Measurements from ENCODE around the gene MSMP.

The MSMP gene

GRCh38 chr9:35771075-35771433, 17.0 kb upstream of the MSMP start:
- no peak for DNase-seq (ENCODE audit: low read depth)

GRCh38 chr9:35769763-35770162, 15.7 kb upstream of the MSMP start:
- DNase-seq (ENCODE audit: low read depth): no peak

- DNase-seq (ENCODE audit: low read depth): no peak
These were observed 13.4 kb upstream of the MSMP start for GRCh38 chr9:35767458-35767857.

- DNase-seq (ENCODE audit: low read depth): no peak
These were observed 12.9 kb upstream of the MSMP start for GRCh38 chr9:35766997-35767396.

DNA sequence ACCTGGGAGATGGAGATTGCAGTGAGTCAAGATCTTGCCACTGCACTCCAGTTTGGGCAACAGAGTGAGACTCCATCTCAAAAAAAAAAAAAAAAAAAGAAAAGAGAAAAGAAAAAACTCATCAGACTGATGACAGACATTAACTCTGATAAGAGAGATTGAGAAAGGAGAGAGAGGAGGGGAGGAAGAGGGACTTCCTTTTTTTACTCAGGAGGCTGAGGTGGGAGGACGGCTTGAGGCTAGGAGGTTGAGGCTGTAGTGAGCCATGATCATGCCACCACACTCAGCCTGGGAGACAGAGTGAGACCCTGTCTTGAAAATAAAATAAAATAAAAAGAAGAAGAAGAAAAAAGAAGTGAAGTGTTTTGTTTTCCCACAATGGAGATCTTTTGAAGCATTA, 9.7 kb upstream of the MSMP start:
- no peak for DNase-seq (ENCODE audit: low read depth)

- no peak for DNase-seq (ENCODE audit: low read depth)
These were observed 9.1 kb upstream of the MSMP start for GRCh38 chr9:35763181-35763580.

GRCh38 chr9:35760651-35761050, 6.6 kb upstream of the MSMP start:
- DNase-seq (ENCODE audit: low read depth): no peak

DNA sequence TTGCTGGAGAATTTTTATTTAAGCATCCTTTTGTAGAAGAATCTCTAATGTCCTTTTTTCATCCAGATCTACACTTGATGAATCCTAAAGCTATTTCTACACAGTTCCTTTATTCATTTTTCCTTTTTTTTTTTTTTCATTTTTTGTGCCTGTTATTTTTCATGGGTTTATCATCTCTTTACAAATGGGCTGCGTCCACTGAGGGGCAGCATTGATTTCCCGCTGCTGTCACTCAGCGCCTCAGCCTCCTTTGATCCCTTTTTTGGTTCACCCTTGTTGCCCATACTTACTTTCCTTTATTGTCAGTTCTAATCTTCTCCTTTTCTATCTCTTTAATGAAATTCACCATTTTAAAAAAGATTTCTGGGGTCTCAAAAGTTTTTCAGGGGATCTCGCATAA, 5.7 kb upstream of the MSMP start:
- no peak for DNase-seq (ENCODE audit: low read depth)

DNA sequence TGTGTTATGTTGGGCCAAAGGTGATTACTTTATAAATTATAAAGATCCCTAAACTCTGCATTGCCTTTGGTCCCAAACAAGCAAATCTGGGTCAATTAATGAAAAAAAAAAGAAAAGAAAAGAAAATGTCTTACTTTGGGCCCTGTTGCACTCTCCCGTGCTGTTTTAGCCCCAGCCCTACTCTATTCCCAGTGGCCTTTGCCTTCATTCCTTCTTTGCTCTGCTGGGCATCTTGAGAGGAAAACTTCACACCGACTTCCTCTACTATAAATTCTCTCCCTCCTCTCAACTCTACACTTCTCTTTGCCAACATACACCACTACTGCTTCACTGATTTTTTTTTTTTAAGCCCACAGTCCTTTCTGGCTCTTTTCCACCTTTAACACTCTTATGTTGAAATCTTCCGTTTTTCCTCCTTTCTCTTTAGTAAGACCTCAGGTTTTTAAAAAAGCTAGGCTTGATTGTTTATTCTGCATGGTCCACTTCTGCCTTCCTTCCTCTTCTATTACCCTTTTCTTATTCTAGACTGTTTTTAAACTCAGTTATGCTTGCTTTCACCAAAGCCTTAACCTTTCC, 4.5 kb upstream of the MSMP start:
- no peak for DNase-seq (ENCODE audit: low read depth)

- no peak for DNase-seq (ENCODE audit: low read depth)
These were observed 3.8 kb upstream of the MSMP start for GRCh38 chr9:35757892-35758275.

DNA sequence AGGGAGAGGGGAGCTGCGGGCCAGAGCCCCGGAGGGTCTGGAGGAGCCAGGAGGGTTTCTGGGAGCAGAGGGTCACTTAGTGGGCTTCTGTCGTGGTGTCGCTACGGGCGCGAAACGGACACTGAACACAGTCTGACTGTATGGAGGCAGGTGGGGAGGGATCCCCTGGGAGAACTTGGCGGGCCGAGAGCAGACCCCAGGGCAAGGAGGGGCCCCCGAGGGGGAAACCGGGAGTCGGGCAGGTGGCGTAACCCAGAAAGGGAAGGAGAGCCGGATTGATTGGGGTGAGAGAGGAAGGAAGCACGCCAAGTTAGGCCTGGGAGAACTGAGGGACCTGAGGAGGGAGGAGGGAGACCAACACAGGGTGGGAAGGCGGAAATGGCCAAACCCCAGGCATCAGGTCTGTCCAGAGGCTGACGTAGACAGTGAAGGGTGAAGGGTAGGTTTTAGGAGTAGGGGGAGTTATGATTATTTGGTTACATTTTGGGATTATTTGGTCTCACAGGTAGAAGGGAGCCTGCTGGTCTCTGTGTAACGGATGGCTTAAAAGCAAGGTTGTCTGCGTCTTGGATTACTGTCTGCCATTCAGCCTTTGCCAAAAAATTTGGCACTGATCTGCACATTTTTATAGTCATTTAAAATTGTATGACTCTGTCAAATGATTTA, 3.3 kb upstream of the MSMP start:
- no peak for DNase-seq (ENCODE audit: low read depth)

DNA sequence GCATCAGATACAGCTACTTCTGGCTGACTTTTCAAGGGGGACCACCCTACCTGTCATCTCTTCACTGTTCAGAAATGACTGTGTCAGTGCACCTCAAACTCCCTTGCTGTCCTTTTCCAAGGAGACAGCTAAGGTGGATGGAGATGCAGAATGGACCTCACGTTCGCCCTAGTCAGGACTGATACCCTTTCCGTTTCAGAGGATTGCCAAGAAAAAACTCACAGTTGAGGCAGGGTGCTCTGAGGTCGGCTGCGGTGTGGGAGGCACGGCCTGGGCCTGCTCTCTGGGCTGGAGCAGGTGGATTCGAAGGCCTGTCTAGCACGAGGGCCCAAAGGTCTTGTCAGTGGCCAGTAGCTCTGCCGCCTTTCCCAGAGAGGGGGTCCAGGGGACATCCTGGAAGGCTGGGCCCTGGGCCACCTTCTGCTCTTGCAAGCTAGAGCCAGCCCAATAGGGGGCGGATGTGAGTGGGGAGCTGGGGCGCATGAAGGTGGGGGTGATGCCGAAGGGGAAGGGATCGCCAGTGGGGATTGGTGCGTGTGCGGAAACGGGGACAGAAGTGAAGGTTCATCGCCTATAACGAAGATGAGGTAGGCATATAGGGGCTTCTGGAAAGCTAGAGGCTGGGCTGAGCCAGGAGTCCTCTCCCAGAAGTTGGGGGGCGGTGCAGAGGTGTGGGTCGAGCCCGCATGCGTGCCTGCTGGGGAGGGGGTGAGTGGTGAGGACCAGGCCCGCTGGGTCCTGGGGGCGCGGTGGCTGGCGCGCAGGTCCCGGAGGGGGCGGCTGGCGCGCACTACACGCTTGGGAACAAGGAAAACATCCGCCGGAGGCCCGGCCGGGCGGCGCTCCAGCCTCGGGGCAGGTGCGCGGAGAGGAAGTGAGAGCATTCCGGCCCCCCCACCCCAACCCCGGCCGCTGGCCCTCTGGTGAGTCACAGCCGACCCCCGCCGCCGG, 2.5 kb upstream of the MSMP start:
- peak; percentile 66 for DNase-seq (ENCODE audit: low read depth)

- DNase-seq (ENCODE audit: low read depth): no peak
These were observed 995 bp upstream of the MSMP start for GRCh38 chr9:35755071-35755470.

- no peak for DNase-seq (ENCODE audit: low read depth)
These were observed 610 bp downstream of the MSMP start for GRCh38 chr9:35753466-35753865.

DNA sequence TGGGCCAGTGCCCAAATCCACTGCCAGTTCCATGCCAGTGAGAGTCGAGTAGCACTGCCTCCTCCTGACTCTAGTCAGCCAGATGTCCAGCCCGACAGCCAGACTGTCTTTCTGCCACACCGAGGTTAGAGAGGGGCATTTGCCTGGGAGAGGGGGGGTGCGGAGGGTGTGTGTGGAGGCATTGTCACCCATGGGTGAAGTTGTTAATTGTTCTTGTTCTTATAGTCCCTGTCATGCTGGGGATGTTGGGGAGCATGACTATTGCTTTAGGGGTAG, 3.9 kb downstream of the MSMP start:
- DNase-seq (ENCODE audit: low read depth): no peak

- no peak for DNase-seq (ENCODE audit: low read depth)
These were observed 4.4 kb downstream of the MSMP start for GRCh38 chr9:35749515-35750255.

- DNase-seq (ENCODE audit: low read depth): peak; percentile 64
These were observed 5.1 kb downstream of the MSMP start, which contains the start of the genes GBA2 and RGP1 for GRCh38 chr9:35748858-35749514. Gene GBA2 (minus strand): TSS chr9:35749228. CDS start chr9:35748704, 524 bp downstream. Gene RGP1 (plus strand): TSS chr9:35749287. CDS start chr9:35749756, 469 bp downstream.

DNA sequence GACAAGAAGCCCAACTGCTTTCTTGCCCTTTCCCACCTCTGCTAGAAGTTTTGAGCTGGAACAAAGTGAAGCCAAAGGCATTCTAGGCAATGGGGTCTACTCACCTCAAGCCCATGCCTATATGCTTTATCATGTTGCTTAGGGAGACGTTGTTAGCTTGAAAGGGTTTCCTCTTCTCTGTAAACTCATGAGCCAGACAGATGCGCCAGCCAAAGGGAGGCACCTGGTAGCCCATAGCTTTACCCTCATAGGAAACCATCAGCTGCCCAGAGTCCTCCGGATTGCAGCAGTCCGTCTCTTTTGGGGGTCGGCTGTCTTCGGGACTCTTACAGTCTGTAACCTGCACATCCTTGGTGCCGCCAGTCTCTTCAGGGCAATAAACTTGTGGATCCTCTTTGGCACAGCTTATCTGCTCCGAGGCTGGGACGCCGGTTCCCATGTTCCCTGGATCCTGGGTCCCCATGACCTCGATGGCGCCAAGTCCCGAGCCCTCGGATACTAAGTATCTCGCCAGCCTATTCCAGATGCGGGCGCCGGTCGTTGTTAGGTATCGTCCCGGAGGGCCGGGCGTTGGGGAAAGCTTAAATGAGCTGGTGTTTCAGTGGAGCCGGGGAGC, 5.7 kb downstream of the MSMP start:
- DNase-seq (ENCODE audit: low read depth): no peak

DNA sequence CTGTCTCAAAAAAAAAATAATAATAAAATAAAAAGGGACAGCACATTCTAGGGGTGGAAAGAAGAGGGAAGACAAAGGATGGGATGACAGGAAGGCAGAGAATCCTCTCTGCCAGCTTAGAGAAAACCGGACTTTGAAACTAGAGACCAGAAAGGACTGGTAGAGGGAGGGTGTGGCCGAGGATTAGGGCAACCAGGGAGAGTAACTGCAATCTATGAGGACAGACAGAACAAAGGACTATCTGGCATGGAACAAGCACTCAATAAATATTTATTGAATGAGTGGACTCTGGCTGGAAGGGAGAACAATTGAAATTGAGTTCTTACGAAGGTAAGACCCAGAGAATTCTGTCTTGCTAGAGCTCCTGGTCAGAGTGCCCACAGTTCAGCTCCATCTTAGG, 7.5 kb downstream of the MSMP start:
- no peak for DNase-seq (ENCODE audit: low read depth)

GRCh38 chr9:35745569-35745968, 8.5 kb downstream of the MSMP start:
- DNase-seq (ENCODE audit: low read depth): no peak

DNA sequence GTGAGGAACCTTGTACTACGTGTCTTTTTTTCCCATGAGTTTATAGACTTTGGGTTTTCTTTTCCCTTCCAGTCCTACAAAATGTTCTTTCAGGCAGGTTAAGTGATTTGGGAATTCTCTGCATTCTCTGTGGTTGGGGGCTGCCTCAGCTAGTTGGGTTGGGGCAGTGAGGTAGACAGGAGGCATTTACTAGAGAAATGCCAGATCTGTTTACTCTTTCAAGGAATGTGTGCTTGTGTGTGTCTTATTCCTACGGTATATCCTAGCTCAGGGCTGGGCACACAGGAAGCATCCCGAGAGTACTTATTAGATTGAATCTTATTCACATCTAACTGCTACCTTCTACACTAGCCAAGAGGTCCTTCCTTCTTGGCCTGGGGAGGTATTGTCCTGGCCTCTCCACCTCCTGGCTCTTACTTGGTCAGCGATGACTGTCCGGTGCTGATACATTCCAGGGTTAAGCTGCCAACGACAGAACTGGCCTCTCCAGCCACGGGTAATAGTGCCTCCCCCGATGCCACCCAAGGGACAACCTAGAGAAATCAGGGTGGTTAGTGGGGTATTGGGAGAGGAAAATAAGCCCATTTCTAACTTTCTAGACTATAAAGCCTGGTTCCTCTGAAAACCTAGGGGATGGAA, 10.1 kb downstream of the MSMP start:
- DNase-seq (ENCODE audit: low read depth): no peak
